HEK293T (cell line): ENCODE measurements around the gene ESR2.

Source experiments
- ARNT ChIP-seq: fragments of 450-650 bp; IDR thresholded peaks from 2 replicates; pipeline ENCODE4 v1.6.1; 2017; ENCODE audit warnings: mild to moderate bottlenecking
- CTBP1 ChIP-seq: fragments of 450-650 bp; IDR thresholded peaks from 2 replicates; pipeline ENCODE4 v1.6.1; 2016; ENCODE audit warnings: borderline replicate concordance
- FOXA1 ChIP-seq: fragments of 450-650 bp; IDR thresholded peaks from 2 replicates; pipeline ENCODE4 v1.6.1; 2016; ENCODE audit warnings: mild to moderate bottlenecking
- FOXM1 ChIP-seq: fragments of 450-650 bp; IDR thresholded peaks from 2 replicates; pipeline ENCODE4 v1.6.1; 2017; ENCODE audit warnings: mild to moderate bottlenecking, borderline replicate concordance
- NFRKB ChIP-seq: fragments of 450-650 bp; IDR thresholded peaks from 2 replicates; pipeline ENCODE4 v1.6.1; 2016; ENCODE audit warnings: mild to moderate bottlenecking, moderate library complexity
- TARDBP ChIP-seq: fragments of 450-650 bp; IDR thresholded peaks from 2 replicates; pipeline ENCODE4 v1.6.1; 2016
- TF ChIP-seq, protein P1 (sequence below): fragments of 450-650 bp; IDR thresholded peaks from 2 replicates; pipeline ENCODE4 v1.6.1; 2016

DNA sequence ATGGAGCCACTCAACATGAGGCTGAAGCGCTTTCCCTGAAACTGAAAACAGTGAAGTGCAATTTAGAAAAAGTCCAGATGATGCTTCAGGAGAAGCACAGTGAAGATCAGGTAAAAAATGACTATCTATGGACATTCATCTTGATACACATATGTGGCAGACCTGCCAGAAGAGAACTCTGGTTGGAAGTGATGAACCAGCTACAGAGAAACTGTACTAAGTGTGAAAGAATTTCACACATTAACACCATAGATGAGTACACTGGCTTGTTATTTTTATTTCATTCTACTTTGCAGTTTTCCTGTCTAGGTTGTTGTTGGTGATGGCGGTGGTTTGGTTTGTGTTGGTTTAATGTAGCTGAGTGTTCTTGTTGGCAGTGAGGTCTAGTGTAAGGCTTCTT lies 174.7 kb downstream of the ESR2 start:
- TF ChIP-seq FOXA1 (no peak), NFRKB (no peak), FOXM1 (no peak), ARNT (no peak), TARDBP (no peak), CTBP1 (no peak)
- TF ChIP-seq, protein P1, sequence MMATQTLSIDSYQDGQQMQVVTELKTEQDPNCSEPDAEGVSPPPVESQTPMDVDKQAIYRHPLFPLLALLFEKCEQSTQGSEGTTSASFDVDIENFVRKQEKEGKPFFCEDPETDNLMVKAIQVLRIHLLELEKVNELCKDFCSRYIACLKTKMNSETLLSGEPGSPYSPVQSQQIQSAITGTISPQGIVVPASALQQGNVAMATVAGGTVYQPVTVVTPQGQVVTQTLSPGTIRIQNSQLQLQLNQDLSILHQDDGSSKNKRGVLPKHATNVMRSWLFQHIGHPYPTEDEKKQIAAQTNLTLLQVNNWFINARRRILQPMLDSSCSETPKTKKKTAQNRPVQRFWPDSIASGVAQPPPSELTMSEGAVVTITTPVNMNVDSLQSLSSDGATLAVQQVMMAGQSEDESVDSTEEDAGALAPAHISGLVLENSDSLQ, result no peak
